GM23338 (cell line): ENCODE results near the gene BATF2. TPM values are rescaled to one million over a fixed set of nuclear protein-coding genes. Genes with fewer than 3 reads are reported as not detected.

ENCODE experiments used
- CREB1 ChIP-seq: fragments of 250-450 bp; sonication (Bioruptor Pico); IDR thresholded peaks from 2 replicates; pipeline ENCODE4 v1.5.0; 2020; ENCODE audit warnings: low read depth, mild to moderate bottlenecking, moderate library complexity
- ETS1 ChIP-seq: IDR thresholded peaks from 2 replicates; pipeline ENCODE4 v1.6.1; 2016; ENCODE audit warnings: antibody characterized with exemption
- JUNB ChIP-seq: IDR thresholded peaks from one replicate; pipeline ENCODE4 v1.6.1; 2016; ENCODE audit warnings: antibody characterized with exemption; ENCODE audit not compliant: unreplicated experiment
- polyA plus RNA-seq: library from polyadenylated mRNA; unstranded; fragments of >200 nt; fragmentation: Nextera tagmentation; extraction: Ambion mirVana; gene quantifications from 2 replicates; pipeline ENCODE4 v1.2.1, GENCODE V29; 2016
- total RNA-seq: library from RNA; depleted of rRNA; stranded (reverse); fragments of >200 nt; shearing (Covaris generic); gene quantifications from 2 replicates; pipeline ENCODE4 v1.2.3, GENCODE V29; 2014
- TF ChIP-seq, protein P1 (sequence below): fragments of 250-450 bp; sonication (Bioruptor Pico); IDR thresholded peaks from 2 replicates; pipeline ENCODE4 v1.5.0; 2020; ENCODE audit warnings: mild to moderate bottlenecking, moderate library complexity
- TF ChIP-seq, protein P2 (sequence below): IDR thresholded peaks from one replicate; pipeline ENCODE4 v1.6.1; 2018; ENCODE audit warnings: antibody characterized with exemption; ENCODE audit not compliant: unreplicated experiment

The BATF2 gene
- total and polyA plus RNA-seq, 2 experiments from 2014 or later, result 0.53 to 1.6 TPM

- TF ChIP-seq, protein P1, sequence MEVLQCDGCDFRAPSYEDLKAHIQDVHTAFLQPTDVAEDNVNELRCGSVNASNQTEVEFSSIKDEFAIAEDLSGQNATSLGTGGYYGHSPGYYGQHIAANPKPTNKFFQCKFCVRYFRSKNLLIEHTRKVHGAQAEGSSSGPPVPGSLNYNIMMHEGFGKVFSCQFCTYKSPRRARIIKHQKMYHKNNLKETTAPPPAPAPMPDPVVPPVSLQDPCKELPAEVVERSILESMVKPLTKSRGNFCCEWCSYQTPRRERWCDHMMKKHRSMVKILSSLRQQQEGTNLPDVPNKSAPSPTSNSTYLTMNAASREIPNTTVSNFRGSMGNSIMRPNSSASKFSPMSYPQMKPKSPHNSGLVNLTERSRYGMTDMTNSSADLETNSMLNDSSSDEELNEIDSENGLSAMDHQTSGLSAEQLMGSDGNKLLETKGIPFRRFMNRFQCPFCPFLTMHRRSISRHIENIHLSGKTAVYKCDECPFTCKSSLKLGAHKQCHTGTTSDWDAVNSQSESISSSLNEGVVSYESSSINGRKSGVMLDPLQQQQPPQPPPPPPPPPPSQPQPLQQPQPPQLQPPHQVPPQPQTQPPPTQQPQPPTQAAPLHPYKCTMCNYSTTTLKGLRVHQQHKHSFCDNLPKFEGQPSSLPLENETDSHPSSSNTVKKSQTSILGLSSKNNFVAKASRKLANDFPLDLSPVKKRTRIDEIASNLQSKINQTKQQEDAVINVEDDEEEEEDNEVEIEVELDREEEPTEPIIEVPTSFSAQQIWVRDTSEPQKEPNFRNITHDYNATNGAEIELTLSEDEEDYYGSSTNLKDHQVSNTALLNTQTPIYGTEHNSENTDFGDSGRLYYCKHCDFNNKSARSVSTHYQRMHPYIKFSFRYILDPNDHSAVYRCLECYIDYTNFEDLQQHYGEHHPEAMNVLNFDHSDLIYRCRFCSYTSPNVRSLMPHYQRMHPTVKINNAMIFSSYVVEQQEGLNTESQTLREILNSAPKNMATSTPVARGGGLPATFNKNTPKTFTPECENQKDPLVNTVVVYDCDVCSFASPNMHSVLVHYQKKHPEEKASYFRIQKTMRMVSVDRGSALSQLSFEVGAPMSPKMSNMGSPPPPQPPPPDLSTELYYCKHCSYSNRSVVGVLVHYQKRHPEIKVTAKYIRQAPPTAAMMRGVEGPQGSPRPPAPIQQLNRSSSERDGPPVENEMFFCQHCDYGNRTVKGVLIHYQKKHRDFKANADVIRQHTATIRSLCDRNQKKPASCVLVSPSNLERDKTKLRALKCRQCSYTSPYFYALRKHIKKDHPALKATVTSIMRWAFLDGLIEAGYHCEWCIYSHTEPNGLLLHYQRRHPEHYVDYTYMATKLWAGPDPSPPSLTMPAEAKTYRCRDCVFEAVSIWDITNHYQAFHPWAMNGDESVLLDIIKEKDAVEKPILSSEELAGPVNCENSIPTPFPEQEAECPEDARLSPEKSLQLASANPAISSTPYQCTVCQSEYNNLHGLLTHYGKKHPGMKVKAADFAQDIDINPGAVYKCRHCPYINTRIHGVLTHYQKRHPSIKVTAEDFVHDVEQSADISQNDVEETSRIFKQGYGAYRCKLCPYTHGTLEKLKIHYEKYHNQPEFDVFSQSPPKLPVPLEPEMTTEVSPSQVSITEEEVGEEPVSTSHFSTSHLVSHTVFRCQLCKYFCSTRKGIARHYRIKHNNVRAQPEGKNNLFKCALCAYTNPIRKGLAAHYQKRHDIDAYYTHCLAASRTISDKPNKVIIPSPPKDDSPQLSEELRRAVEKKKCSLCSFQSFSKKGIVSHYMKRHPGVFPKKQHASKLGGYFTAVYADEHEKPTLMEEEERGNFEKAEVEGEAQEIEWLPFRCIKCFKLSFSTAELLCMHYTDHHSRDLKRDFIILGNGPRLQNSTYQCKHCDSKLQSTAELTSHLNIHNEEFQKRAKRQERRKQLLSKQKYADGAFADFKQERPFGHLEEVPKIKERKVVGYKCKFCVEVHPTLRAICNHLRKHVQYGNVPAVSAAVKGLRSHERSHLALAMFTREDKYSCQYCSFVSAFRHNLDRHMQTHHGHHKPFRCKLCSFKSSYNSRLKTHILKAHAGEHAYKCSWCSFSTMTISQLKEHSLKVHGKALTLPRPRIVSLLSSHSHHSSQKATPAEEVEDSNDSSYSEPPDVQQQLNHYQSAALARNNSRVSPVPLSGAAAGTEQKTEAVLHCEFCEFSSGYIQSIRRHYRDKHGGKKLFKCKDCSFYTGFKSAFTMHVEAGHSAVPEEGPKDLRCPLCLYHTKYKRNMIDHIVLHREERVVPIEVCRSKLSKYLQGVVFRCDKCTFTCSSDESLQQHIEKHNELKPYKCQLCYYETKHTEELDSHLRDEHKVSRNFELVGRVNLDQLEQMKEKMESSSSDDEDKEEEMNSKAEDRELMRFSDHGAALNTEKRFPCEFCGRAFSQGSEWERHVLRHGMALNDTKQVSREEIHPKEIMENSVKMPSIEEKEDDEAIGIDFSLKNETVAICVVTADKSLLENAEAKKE (CRISPR knock-in tag), result no peak
- no peak for TF ChIP-seq JUNB
- TF ChIP-seq ETS1, result no peak
- TF ChIP-seq, protein P2, sequence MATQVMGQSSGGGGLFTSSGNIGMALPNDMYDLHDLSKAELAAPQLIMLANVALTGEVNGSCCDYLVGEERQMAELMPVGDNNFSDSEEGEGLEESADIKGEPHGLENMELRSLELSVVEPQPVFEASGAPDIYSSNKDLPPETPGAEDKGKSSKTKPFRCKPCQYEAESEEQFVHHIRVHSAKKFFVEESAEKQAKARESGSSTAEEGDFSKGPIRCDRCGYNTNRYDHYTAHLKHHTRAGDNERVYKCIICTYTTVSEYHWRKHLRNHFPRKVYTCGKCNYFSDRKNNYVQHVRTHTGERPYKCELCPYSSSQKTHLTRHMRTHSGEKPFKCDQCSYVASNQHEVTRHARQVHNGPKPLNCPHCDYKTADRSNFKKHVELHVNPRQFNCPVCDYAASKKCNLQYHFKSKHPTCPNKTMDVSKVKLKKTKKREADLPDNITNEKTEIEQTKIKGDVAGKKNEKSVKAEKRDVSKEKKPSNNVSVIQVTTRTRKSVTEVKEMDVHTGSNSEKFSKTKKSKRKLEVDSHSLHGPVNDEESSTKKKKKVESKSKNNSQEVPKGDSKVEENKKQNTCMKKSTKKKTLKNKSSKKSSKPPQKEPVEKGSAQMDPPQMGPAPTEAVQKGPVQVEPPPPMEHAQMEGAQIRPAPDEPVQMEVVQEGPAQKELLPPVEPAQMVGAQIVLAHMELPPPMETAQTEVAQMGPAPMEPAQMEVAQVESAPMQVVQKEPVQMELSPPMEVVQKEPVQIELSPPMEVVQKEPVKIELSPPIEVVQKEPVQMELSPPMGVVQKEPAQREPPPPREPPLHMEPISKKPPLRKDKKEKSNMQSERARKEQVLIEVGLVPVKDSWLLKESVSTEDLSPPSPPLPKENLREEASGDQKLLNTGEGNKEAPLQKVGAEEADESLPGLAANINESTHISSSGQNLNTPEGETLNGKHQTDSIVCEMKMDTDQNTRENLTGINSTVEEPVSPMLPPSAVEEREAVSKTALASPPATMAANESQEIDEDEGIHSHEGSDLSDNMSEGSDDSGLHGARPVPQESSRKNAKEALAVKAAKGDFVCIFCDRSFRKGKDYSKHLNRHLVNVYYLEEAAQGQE, result no peak
- TF ChIP-seq CREB1, result no peak
Observed at GRCh38 chr11:64974124-64974523, 22.6 kb downstream of the BATF2 start (continued).
